GM12891 (cell line): ENCODE results near the gene DCDC2C.

Experiments used
- POLR2A ChIP-seq: IDR thresholded peaks from 2 replicates; pipeline ENCODE4 v1.6.1; 2011; ENCODE audit warnings: low read depth, low read length, control low read depth
- POLR2AphosphoS5 ChIP-seq: IDR thresholded peaks from 2 replicates; pipeline ENCODE4 v1.6.1; 2011; ENCODE audit warnings: low read depth, low read length, control low read depth
- SPI1 ChIP-seq: IDR thresholded peaks from 2 replicates; pipeline ENCODE4 v1.6.1; 2011; ENCODE audit warnings: low read depth, low read length, control low read depth
- TAF1 ChIP-seq: IDR thresholded peaks from 2 replicates; pipeline ENCODE4 v1.6.1; 2011; ENCODE audit warnings: low read depth, low read length, control low read depth

GRCh38 chr2:3814706-3815245, 111.4 kb downstream of the DCDC2C start:
- TF ChIP-seq POLR2A: no peak
- TF ChIP-seq SPI1: no peak
- no peak for TF ChIP-seq POLR2AphosphoS5
- no peak for TF ChIP-seq TAF1
